HEK293 (cell line): ENCODE data around the gene PRRC2B.

ENCODE experiments used
- KLF16 ChIP-seq: fragments of 450-650 bp; formaldehyde crosslinking; IDR thresholded peaks from 2 replicates; pipeline ENCODE4 v1.5.1; 2017; ENCODE audit warnings: missing biosample characterization, missing genetic modification characterization
- PRDM1 ChIP-seq: fragments of 450-650 bp; formaldehyde crosslinking; IDR thresholded peaks from 2 replicates; pipeline ENCODE4; 2016; ENCODE audit warnings: missing biosample characterization, missing genetic modification characterization
- SALL2 ChIP-seq: fragments of 450-650 bp; formaldehyde crosslinking; IDR thresholded peaks from 2 replicates; pipeline ENCODE4 v1.5.0; 2017; ENCODE audit warnings: missing biosample characterization, mild to moderate bottlenecking, missing genetic modification characterization, borderline replicate concordance
- SP2 ChIP-seq: fragments of 450-650 bp; formaldehyde crosslinking; IDR thresholded peaks from 2 replicates; pipeline ENCODE4 v1.5.1; 2016; ENCODE audit warnings: missing biosample characterization, missing genetic modification characterization
- ZFP3 ChIP-seq: fragments of 450-650 bp; formaldehyde crosslinking; IDR thresholded peaks from 2 replicates; pipeline ENCODE4 v1.5.1; 2016; ENCODE audit warnings: low read depth, missing biosample characterization, missing genetic modification characterization
- ZNF416 ChIP-seq: fragments of 450-650 bp; formaldehyde crosslinking; IDR thresholded peaks from 2 replicates; pipeline ENCODE4 v1.5.1; 2016; ENCODE audit warnings: missing biosample characterization, missing genetic modification characterization
- ZNF585B ChIP-seq: fragments of 450-650 bp; formaldehyde crosslinking; IDR thresholded peaks from 2 replicates; pipeline ENCODE4 v1.5.1; 2016; ENCODE audit warnings: missing biosample characterization, missing genetic modification characterization
- ZNF776 ChIP-seq: fragments of 450-650 bp; formaldehyde crosslinking; IDR thresholded peaks from 2 replicates; pipeline ENCODE4 v1.5.0; 2017; ENCODE audit warnings: missing biosample characterization, missing genetic modification characterization, borderline replicate concordance
- ZNF785 ChIP-seq: fragments of 450-650 bp; formaldehyde crosslinking; IDR thresholded peaks from 2 replicates; pipeline ENCODE4 v1.5.1; 2016; ENCODE audit warnings: missing biosample characterization, missing genetic modification characterization
- TF ChIP-seq, protein P1 (sequence below): fragments of 450-650 bp; formaldehyde crosslinking; IDR thresholded peaks from 2 replicates; pipeline ENCODE4 v1.5.1; 2016; ENCODE audit warnings: missing biosample characterization, missing genetic modification characterization
- TF ChIP-seq, protein P2 (sequence below): fragments of 450-650 bp; formaldehyde crosslinking; IDR thresholded peaks from 2 replicates; pipeline ENCODE4 v1.5.0; 2017; ENCODE audit warnings: missing biosample characterization, missing genetic modification characterization, borderline replicate concordance
- TF ChIP-seq, protein P3 (sequence below): fragments of 450-650 bp; formaldehyde crosslinking; IDR thresholded peaks from 2 replicates; pipeline ENCODE4 v1.5.1; 2016; ENCODE audit warnings: missing biosample characterization, missing genetic modification characterization, low read depth

DNA sequence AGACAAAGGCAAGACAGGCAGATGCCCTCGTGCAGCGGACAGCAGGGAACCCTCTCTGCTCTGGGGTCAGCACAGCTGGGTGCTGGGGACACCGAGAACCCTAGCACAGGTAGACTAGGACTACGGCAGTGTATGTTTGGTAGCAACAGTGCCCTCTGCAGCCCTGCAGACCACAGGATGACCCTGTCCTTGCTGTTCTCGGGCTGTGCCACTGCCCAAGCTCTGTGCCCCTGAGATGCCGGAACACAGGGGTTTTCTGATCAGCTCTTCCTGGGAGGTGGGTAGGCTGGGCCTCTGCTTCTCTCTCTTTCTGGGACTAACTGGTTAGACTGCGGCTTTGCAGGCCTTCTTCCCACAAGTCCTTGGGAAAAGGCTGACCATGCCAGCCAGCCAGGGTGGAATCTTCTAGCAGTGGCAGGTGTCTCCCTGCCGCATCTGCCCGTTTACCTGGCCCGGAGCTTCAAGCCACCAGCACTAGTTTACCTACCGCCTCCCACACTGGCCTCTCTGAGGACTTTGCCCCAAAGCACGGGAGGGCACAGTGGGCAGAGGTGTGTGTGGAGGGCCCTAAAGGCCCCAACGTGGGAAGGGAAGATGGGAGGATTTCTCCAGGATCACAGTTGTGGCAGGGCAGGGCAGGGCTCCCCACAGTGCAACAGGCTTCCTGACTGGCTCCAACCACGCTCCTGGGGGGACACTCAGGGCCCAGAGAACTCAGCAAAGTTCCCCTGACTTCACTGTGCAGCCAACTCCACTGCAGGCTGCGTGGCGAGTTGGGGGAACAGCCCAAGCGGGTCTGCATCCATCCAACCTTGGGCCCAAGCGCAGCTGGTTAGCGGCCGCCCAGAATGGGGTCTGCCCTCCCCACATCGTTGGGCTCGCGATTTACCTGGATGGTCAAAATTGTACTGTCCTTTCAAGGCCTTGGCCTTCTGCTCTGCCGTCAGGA, 136.0 kb downstream of the PRRC2B start:
- TF ChIP-seq, protein P1, sequence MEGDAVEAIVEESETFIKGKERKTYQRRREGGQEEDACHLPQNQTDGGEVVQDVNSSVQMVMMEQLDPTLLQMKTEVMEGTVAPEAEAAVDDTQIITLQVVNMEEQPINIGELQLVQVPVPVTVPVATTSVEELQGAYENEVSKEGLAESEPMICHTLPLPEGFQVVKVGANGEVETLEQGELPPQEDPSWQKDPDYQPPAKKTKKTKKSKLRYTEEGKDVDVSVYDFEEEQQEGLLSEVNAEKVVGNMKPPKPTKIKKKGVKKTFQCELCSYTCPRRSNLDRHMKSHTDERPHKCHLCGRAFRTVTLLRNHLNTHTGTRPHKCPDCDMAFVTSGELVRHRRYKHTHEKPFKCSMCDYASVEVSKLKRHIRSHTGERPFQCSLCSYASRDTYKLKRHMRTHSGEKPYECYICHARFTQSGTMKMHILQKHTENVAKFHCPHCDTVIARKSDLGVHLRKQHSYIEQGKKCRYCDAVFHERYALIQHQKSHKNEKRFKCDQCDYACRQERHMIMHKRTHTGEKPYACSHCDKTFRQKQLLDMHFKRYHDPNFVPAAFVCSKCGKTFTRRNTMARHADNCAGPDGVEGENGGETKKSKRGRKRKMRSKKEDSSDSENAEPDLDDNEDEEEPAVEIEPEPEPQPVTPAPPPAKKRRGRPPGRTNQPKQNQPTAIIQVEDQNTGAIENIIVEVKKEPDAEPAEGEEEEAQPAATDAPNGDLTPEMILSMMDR: no peak
- TF ChIP-seq ZNF585B (tag by site-specific recombination): no peak
- TF ChIP-seq, protein P2, sequence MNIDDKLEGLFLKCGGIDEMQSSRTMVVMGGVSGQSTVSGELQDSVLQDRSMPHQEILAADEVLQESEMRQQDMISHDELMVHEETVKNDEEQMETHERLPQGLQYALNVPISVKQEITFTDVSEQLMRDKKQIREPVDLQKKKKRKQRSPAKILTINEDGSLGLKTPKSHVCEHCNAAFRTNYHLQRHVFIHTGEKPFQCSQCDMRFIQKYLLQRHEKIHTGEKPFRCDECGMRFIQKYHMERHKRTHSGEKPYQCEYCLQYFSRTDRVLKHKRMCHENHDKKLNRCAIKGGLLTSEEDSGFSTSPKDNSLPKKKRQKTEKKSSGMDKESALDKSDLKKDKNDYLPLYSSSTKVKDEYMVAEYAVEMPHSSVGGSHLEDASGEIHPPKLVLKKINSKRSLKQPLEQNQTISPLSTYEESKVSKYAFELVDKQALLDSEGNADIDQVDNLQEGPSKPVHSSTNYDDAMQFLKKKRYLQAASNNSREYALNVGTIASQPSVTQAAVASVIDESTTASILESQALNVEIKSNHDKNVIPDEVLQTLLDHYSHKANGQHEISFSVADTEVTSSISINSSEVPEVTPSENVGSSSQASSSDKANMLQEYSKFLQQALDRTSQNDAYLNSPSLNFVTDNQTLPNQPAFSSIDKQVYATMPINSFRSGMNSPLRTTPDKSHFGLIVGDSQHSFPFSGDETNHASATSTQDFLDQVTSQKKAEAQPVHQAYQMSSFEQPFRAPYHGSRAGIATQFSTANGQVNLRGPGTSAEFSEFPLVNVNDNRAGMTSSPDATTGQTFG: no peak
- no peak for TF ChIP-seq ZNF416
- TF ChIP-seq SP2: no peak
- no peak for TF ChIP-seq SALL2 (tag by site-specific recombination)
- no peak for TF ChIP-seq ZNF785 (tag by site-specific recombination)
- TF ChIP-seq ZNF776: no peak
- TF ChIP-seq KLF16 (tag by site-specific recombination): no peak
- no peak for TF ChIP-seq PRDM1 (tag by site-specific recombination)
- TF ChIP-seq, protein P3, sequence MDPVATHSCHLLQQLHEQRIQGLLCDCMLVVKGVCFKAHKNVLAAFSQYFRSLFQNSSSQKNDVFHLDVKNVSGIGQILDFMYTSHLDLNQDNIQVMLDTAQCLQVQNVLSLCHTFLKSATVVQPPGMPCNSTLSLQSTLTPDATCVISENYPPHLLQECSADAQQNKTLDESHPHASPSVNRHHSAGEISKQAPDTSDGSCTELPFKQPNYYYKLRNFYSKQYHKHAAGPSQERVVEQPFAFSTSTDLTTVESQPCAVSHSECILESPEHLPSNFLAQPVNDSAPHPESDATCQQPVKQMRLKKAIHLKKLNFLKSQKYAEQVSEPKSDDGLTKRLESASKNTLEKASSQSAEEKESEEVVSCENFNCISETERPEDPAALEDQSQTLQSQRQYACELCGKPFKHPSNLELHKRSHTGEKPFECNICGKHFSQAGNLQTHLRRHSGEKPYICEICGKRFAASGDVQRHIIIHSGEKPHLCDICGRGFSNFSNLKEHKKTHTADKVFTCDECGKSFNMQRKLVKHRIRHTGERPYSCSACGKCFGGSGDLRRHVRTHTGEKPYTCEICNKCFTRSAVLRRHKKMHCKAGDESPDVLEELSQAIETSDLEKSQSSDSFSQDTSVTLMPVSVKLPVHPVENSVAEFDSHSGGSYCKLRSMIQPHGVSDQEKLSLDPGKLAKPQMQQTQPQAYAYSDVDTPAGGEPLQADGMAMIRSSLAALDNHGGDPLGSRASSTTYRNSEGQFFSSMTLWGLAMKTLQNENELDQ (tag by site-specific recombination): no peak
- no peak for TF ChIP-seq ZFP3 (tag by site-specific recombination)
